HuH-7 (cell line): Measurements from ENCODE around the gene ZNF100.
A peak's percentile ranks its signal among the peaks of the same experiment; 100 is the strongest.
"Not testable (repeated sequence)": the region's sequence is repeated elsewhere in the genome, so short reads cannot be mapped to it uniquely, and the experiment has no call there.

Experiments
- DNase-seq: peaks from one replicate; pipeline ENCODE4 v3.0.0; 2011; ENCODE audit warnings: low spot score

Gene ZNF100

GRCh38 chr19:21767065-21767800 lies at the start of gene ZNF100:
ZNF100 (minus strand) TSS chr19:21767579; CDS start chr19:21767429, 150 bp downstream.
- DNase-seq: peak; percentile 87

GRCh38 chr19:21812448-21812847 lies 45.1 kb upstream of the ZNF100 start:
- no peak for DNase-seq

GRCh38 chr19:21808400-21809000 lies 41.1 kb upstream of the ZNF100 start:
- not testable (repeated sequence) for DNase-seq

GRCh38 chr19:21789466-21790085 lies 22.2 kb upstream of the ZNF100 start:
- DNase-seq: no peak

- DNase-seq: no peak
Observed at GRCh38 chr19:21786936-21787335, 19.6 kb upstream of the ZNF100 start.

- not testable (repeated sequence) for DNase-seq
Observed at GRCh38 chr19:21775792-21776191, 8.4 kb upstream of the ZNF100 start.

- DNase-seq: not testable (repeated sequence)
Observed at GRCh38 chr19:21766705-21767064, 694 bp downstream of the ZNF100 start.

- DNase-seq: no peak
Observed at GRCh38 chr19:21765151-21765550, 2.2 kb downstream of the ZNF100 start.

GRCh38 chr19:21761547-21761946 lies 5.8 kb downstream of the ZNF100 start:
- DNase-seq: not testable (repeated sequence)

GRCh38 chr19:21758296-21758695 lies 9.1 kb downstream of the ZNF100 start:
- DNase-seq: no peak

- DNase-seq: not testable (repeated sequence)
Observed at GRCh38 chr19:21755555-21755954, 11.8 kb downstream of the ZNF100 start.

- no peak for DNase-seq
Observed at GRCh38 chr19:21751384-21751783, 16.0 kb downstream of the ZNF100 start.

- DNase-seq: no peak
Observed at GRCh38 chr19:21750586-21751128, 16.7 kb downstream of the ZNF100 start.

GRCh38 chr19:21749090-21749489 lies 18.3 kb downstream of the ZNF100 start:
- DNase-seq: no peak

- no peak for DNase-seq
Observed at GRCh38 chr19:21748088-21748487, 19.3 kb downstream of the ZNF100 start.

- DNase-seq: no peak
Observed at GRCh38 chr19:21740559-21740958, 26.8 kb downstream of the ZNF100 start.

- DNase-seq: not testable (repeated sequence)
Observed at GRCh38 chr19:21726942-21727747, 40.2 kb downstream of the ZNF100 start.

- no peak for DNase-seq
Observed at GRCh38 chr19:21713761-21714160, 53.6 kb downstream of the ZNF100 start.

GRCh38 chr19:21709464-21709863 lies 57.9 kb downstream of the ZNF100 start:
- DNase-seq: no peak

- not testable (repeated sequence) for DNase-seq
Observed at GRCh38 chr19:21707878-21708277, 59.5 kb downstream of the ZNF100 start.

- no peak for DNase-seq
Observed at GRCh38 chr19:21707065-21707464, 60.3 kb downstream of the ZNF100 start.

- DNase-seq: no peak
Observed at GRCh38 chr19:21705393-21705792, 62.0 kb downstream of the ZNF100 start.
